Lung (tissue), 12 donors: Measurements from ENCODE around the gene USP21. TPM values are rescaled to one million over a fixed set of nuclear protein-coding genes. Genes with fewer than 3 reads are reported as not detected.

ENCODE experiments used
- ATAC-seq: fragments of 200-7000 bp; cut with Tn5 transposase; one replicate; pipeline ENCODE4 v1.9.1; 2020; ENCODE audit warnings: moderate number of reproducible peaks; ENCODE audit not compliant: insufficient read depth, low FRiP score
- DNase-seq, 3 donors: peaks; one replicate each; pipeline ENCODE4 v3.0.0-alpha.2; 2013 to 2017
- H3K27ac ChIP-seq, 2 donors: one replicate each; pipeline ENCODE4 v1.5.1; 2013; ENCODE audit warnings: mild to moderate bottlenecking in 2 of 2, moderate library complexity in 2 of 2, control low read depth in 1 of 2, inconsistent platforms in 1 of 2, low read depth in 1 of 2, low read length in 1 of 2
- H3K27me3 ChIP-seq, 3 donors: one replicate each; pipeline ENCODE4 v1.5.1; 2013; ENCODE audit warnings: low read length in 2 of 3; ENCODE audit not compliant: control insufficient read depth in 3 of 3, insufficient read depth in 3 of 3
- H3K36me3 ChIP-seq, 4 donors: one replicate each; pipeline ENCODE4 v1.5.1; 2013; ENCODE audit warnings: low read length in 4 of 4, mild to moderate bottlenecking in 1 of 4, moderate library complexity in 1 of 4; ENCODE audit not compliant: control insufficient read depth in 4 of 4, insufficient read depth in 4 of 4
- H3K4me1 ChIP-seq, 5 donors: one replicate each; pipeline ENCODE4 v1.5.1; 2013; ENCODE audit warnings: low read length in 5 of 5, mild to moderate bottlenecking in 2 of 5, moderate library complexity in 1 of 5; ENCODE audit not compliant: control insufficient read depth in 5 of 5, insufficient read depth in 5 of 5
- H3K4me3 ChIP-seq: one replicate; pipeline ENCODE4 v1.5.1; 2013; ENCODE audit warnings: mild to moderate bottlenecking, control low read depth, moderate library complexity
- H3K9ac ChIP-seq, 2 donors: one replicate each; pipeline ENCODE4 v1.5.1; 2013; ENCODE audit warnings: low read length in 2 of 2, control low read depth in 1 of 2; ENCODE audit not compliant: insufficient read depth in 1 of 2
- H3K9me3 ChIP-seq, 4 donors: one replicate each; pipeline ENCODE4 v1.5.1; 2013; ENCODE audit warnings: low read length in 3 of 4, mild to moderate bottlenecking in 1 of 4, moderate library complexity in 1 of 4; ENCODE audit not compliant: control insufficient read depth in 4 of 4, insufficient read depth in 3 of 4
- CTCF ChIP-seq: IDR thresholded peaks from 2 replicates; pipeline ENCODE4 v1.5.1; 2012; ENCODE audit warnings: mild to moderate bottlenecking; ENCODE audit errors: control extremely low read depth, extremely low read depth
- WGBS, 2 donors: extraction: QIAGEN DNeasy Blood & Tissue Kit; methylation state at CpG; one replicate each; pipeline ENCODE4 v1.1.7; 2013; 5-methylcytosine and 5-hydroxymethylcytosine counted together
- polyA plus RNA-seq, 2 donors: library from polyadenylated mRNA; stranded (reverse); fragments of 200-250 nt; gene quantifications; one replicate each; pipeline ENCODE4 v1.2.1, GENCODE V29; 2013
- total RNA-seq, 2 donors: library from RNA; depleted of rRNA in 1 of 2; stranded (reverse); fragments of >200 nt in 1 of 2; gene quantifications; one replicate each; pipeline ENCODE4 v1.2.1, GENCODE V29; 2014 to 2021
- donor health status: control.
- donor health status: control.
- donor health status: Bipolar disorder and iron deficiency.
- donor health status: healthy.
- donor health status: DM: yes; HTN: yes; CAD: no.

USP21 gene
- total and polyA plus RNA-seq, 4 donors: 18.2 to 28.6 (median 21.2) TPM

DNA sequence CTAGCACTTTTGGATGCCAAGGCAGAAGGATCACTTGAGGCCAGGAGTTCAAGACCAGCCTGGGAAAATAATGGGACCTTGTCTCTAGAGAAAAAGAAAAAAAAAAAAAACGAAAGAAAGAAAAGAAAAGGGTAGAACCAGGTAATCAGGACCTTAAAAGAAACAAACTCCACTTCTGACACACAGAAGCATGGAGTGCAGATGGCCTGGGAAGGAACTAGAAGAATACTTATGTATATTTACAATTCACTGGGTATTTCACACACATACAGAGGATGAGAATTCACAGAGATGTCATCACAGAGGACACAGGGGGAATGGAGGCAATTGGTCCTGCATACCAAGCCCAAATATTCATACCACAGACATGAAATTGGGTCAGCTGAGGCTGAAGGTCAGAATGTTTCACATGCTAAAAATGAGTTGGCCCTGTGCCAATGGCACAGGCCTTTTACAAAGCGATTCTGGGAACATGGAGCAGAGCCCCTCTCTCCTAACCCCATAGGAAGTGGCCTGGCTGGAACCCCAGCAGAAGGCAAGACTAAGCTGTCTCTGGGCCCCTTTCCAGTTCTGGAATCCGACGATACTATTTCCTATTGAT lies 13.6 kb downstream of the USP21 start:
- no peak for TF ChIP-seq CTCF
- no peaks in the 10 kb centered on the region for H3K27me3 ChIP-seq
- H3K4me3 ChIP-seq: no peak overlapping the region
- peak overlapping the region; percentile 25 to 45 for H3K27ac ChIP-seq
- no peak overlapping the region for H3K9ac ChIP-seq
- DNase-seq: no peak
- ATAC-seq: no peak
- H3K4me1 ChIP-seq: peaks cover 0 to 19% (median 7%) of the 10 kb centered on the region in 5 donors
- H3K9me3 ChIP-seq: no peaks in the 10 kb centered on the region
- peaks cover 7 to 47% (median 37%) of the 10 kb centered on the region in 4 donors for H3K36me3 ChIP-seq
- 61 to 71% methylated on average over 4 of the region's 4 CpGs for WGBS, 2 donors

DNA sequence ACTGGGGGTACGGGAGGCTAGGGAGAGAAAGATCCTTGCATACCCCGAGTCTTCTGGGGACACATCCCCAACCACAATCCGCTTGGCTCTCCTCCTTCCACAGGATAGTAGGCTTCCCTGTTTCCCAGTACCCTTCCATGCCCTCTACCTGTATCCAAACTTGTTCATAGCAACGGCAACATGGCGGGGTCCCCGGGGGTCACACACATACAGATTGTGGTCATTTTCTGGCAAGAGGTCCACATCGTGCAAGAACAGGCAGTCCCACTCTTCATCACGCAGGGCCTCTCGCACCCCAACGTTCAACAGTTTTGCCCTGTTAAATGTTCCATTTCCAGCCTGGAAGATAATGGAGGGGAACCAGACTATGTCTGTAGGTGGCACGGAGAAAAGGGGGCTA lies 14.4 kb downstream of the USP21 start:
- H3K36me3 ChIP-seq: peaks cover 7 to 47% (median 37%) of the 10 kb centered on the region in 4 donors
- no peaks in the 10 kb centered on the region for H3K9me3 ChIP-seq
- TF ChIP-seq CTCF: no peak
- H3K4me3 ChIP-seq: no peak overlapping the region
- H3K27me3 ChIP-seq: no peaks in the 10 kb centered on the region
- DNase-seq (no peak), ATAC-seq (no peak)
- peaks cover 0 to 21% (median 7%) of the 10 kb centered on the region in 5 donors for H3K4me1 ChIP-seq
- WGBS, 2 donors: 95 to 97% methylated on average over 11 of the region's 11 CpGs
- peak overlapping the region; percentile 25 to 45 for H3K27ac ChIP-seq
- no peak overlapping the region for H3K9ac ChIP-seq

- H3K4me3 ChIP-seq: no peak overlapping the region
- no peak for TF ChIP-seq CTCF
- DNase-seq (no peak), ATAC-seq (no peak)
- H3K9ac ChIP-seq: no peak overlapping the region
- no peak overlapping the region for H3K27ac ChIP-seq
- peaks cover 7 to 47% (median 31%) of the 10 kb centered on the region in 4 donors for H3K36me3 ChIP-seq
- no peaks in the 10 kb centered on the region for H3K9me3 ChIP-seq
- no peaks in the 10 kb centered on the region for H3K27me3 ChIP-seq
- 95 to 97% methylated on average over 11 of the region's 11 CpGs for WGBS, 2 donors
- H3K4me1 ChIP-seq: peaks cover 0 to 21% (median 7%) of the 10 kb centered on the region in 5 donors
Measured at GRCh38 chr1:161174911-161175310, 15.6 kb downstream of the USP21 start.
